ENCODE results near the gene SLC39A8.

SLC39A8 gene

GRCh38 chr4:102324730-102325129 lies 20.6 kb downstream of the SLC39A8 start:
- TF ChIP-seq, protein P1, sequence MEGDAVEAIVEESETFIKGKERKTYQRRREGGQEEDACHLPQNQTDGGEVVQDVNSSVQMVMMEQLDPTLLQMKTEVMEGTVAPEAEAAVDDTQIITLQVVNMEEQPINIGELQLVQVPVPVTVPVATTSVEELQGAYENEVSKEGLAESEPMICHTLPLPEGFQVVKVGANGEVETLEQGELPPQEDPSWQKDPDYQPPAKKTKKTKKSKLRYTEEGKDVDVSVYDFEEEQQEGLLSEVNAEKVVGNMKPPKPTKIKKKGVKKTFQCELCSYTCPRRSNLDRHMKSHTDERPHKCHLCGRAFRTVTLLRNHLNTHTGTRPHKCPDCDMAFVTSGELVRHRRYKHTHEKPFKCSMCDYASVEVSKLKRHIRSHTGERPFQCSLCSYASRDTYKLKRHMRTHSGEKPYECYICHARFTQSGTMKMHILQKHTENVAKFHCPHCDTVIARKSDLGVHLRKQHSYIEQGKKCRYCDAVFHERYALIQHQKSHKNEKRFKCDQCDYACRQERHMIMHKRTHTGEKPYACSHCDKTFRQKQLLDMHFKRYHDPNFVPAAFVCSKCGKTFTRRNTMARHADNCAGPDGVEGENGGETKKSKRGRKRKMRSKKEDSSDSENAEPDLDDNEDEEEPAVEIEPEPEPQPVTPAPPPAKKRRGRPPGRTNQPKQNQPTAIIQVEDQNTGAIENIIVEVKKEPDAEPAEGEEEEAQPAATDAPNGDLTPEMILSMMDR (conservative IDR thresholded peaks at IDR 0.05; ENCODE audit: low read depth, low read length) = no peak
- no peak overlapping the region for H3K4me3 ChIP-seq (ENCODE audit: low read depth, low read length)
- peak; percentile 42 for DNase-seq (ENCODE audit: low read depth)

DNA sequence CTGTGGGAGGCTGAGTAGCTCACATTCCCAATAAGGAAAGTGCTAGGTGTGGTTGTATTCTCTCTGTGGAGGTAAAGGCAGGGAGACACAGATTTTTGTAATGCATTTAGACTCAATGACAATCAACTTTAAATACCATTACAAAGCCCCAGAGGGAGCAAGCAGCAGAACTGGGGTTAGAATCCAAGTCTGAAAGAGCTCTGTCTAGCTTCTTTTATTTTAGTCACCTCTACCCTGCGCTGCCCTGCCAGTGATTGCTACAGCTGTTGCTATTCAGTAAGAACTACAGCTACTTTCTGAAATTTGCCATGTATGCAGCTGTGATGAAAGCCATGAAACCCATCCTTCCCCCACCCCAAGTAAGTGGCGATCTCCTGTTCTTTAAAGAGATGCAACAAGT lies 22.5 kb downstream of the SLC39A8 start:
- DNase-seq (ENCODE audit: low read depth) = no peak
- no peak overlapping the region for H3K4me3 ChIP-seq (ENCODE audit: low read depth, low read length)
- TF ChIP-seq, protein P1 (conservative IDR thresholded peaks at IDR 0.05; ENCODE audit: low read depth, low read length) = no peak

DNA sequence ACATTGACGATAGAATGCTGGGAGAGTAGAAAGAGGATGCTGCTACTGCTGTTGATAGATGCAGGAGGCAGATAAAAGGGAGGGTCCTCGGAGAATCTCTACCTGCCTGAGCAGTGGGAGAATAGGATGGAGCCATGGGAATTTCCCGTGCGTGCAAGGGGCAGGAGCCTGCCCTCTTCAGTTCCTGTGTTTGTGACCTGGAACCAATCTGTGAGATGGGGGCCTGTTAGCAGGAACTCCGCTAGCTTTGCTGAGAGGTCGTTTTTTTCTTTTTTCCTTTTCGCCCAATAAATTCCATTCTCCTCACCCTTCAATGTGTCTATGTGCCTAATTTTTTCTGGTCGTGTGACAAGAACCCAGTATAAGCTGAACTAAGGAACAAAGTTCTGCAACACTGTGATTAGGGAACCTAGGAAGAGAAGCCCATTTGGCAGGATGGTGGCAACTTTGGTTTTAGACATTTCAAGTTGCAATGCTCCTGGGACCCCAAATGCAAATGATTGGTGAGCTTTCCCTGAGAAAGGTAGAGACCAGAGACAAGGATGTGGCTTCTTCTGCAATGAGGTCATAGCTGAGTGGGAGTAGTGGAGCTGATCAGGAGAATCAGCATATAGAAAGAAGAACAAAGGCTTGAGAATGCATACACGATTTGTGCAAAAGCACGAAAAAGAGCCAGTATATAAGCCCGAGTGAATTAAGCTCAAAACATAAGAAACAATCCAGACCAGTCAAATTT lies 23.9 kb downstream of the SLC39A8 start:
- H3K4me3 ChIP-seq (ENCODE audit: low read depth, low read length) = no peak overlapping the region
- TF ChIP-seq, protein P1 (conservative IDR thresholded peaks at IDR 0.05; ENCODE audit: low read depth, low read length) = no peak
- DNase-seq (ENCODE audit: low read depth) = no peak

- TF ChIP-seq, protein P1 (conservative IDR thresholded peaks at IDR 0.05; ENCODE audit: low read depth, low read length) = no peak
- H3K4me3 ChIP-seq (ENCODE audit: low read depth, low read length) = no peak overlapping the region
- DNase-seq (ENCODE audit: low read depth) = no peak
Observed at GRCh38 chr4:102319594-102319993, 25.7 kb downstream of the SLC39A8 start.

- TF ChIP-seq, protein P1 (conservative IDR thresholded peaks at IDR 0.05; ENCODE audit: low read depth, low read length) = no peak
- no peak overlapping the region for H3K4me3 ChIP-seq (ENCODE audit: low read depth, low read length)
- DNase-seq (ENCODE audit: low read depth) = no peak
Observed at GRCh38 chr4:102318526-102318925, 26.8 kb downstream of the SLC39A8 start.

GRCh38 chr4:102318105-102318504 lies 27.2 kb downstream of the SLC39A8 start:
- no peak overlapping the region for H3K4me3 ChIP-seq (ENCODE audit: low read depth, low read length)
- TF ChIP-seq, protein P1 (conservative IDR thresholded peaks at IDR 0.05; ENCODE audit: low read depth, low read length) = no peak
- DNase-seq (ENCODE audit: low read depth) = no peak

- no peak for DNase-seq (ENCODE audit: low read depth)
- H3K4me3 ChIP-seq (ENCODE audit: low read depth, low read length) = no peak overlapping the region
- TF ChIP-seq, protein P1 (conservative IDR thresholded peaks at IDR 0.05; ENCODE audit: low read depth, low read length) = no peak
Observed at GRCh38 chr4:102317459-102317858, 27.8 kb downstream of the SLC39A8 start.

All from choroid plexus epithelial cell (primary cell).